Gastroesophageal sphincter (tissue), 3 donors: ENCODE results near the gene ERC1.

ENCODE experiments used
- EP300 ChIP-seq: sonication (generic); formaldehyde crosslinking; IDR thresholded peaks from one replicate; pipeline ENCODE4 v1.6.1; 2017; ENCODE audit warnings: antibody characterized with exemption, mild to moderate bottlenecking
- TF ChIP-seq, protein P1 (sequence below), 4 experiments: fragments of 200-600 bp in 2 of 4; fragments of 450-650 bp in 2 of 4; sonication (generic) in 1 of 4; IDR thresholded peaks; one replicate each; pipeline ENCODE4 v1.5.1; 2017 to 2019; ENCODE audit warnings: antibody characterized with exemption in 4 of 4, mild to moderate bottlenecking in 2 of 4, moderate library complexity in 2 of 4

DNA sequence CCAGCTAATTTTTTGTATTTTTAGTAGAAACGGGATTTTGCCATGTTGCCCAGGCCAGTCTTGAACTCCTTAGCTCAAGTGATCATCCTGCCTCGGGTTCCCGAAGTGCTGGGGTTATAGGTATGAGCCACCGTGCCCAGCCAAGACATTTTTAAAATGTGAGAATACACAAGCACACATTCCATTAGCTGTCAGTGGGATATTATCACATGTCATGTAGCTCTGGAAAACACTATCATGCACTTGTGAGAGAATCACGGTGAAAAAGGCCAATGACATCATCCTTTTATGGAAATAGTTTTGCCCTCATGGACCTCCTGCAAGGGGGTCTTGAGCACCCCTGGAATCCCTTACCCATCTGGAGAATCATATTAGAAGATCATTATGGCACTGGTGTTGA, 28.3 kb downstream of the ERC1 start:
- no peak for TF ChIP-seq EP300
- TF ChIP-seq, protein P1, sequence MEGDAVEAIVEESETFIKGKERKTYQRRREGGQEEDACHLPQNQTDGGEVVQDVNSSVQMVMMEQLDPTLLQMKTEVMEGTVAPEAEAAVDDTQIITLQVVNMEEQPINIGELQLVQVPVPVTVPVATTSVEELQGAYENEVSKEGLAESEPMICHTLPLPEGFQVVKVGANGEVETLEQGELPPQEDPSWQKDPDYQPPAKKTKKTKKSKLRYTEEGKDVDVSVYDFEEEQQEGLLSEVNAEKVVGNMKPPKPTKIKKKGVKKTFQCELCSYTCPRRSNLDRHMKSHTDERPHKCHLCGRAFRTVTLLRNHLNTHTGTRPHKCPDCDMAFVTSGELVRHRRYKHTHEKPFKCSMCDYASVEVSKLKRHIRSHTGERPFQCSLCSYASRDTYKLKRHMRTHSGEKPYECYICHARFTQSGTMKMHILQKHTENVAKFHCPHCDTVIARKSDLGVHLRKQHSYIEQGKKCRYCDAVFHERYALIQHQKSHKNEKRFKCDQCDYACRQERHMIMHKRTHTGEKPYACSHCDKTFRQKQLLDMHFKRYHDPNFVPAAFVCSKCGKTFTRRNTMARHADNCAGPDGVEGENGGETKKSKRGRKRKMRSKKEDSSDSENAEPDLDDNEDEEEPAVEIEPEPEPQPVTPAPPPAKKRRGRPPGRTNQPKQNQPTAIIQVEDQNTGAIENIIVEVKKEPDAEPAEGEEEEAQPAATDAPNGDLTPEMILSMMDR (IDR thresholded peaks at IDR 0.05) = no peak
